DND-41 (cell line): Measurements from ENCODE around the gene PDCL2.

ENCODE experiments used
- EZH2 ChIP-seq: IDR thresholded peaks from 3 replicates; pipeline ENCODE4 v1.6.1; 2012; ENCODE audit warnings: borderline replicate concordance, low read depth, mild to moderate bottlenecking, moderate library complexity, low read length, inconsistent platforms; ENCODE audit not compliant: severe bottlenecking
- TF ChIP-seq, protein P1 (sequence below): IDR thresholded peaks from 2 replicates; pipeline ENCODE4 v1.5.1; 2012; ENCODE audit warnings: borderline replicate concordance, low read length, moderate library complexity, mild to moderate bottlenecking; ENCODE audit not compliant: poor library complexity, severe bottlenecking; ENCODE audit errors: extremely low read depth

DNA sequence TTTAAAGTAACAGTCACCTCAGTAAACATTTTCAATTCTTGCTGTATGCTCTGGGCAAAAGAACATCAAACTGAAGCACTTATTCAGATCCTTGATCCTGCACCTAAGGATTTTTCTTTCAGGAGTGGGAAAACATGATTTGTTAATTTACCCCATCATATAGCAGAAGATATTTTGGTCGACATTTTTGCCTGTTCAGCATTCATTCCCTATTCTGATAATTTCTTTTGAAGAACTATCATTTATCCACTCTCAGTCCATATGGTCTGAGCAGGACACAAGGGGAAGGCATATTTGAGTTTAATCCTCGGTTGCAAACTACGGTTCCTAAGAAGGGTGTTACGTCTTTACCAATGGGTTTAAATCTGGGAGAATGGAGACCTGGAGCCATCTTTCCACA lies 44.1 kb downstream of the PDCL2 start:
- TF ChIP-seq, protein P1, sequence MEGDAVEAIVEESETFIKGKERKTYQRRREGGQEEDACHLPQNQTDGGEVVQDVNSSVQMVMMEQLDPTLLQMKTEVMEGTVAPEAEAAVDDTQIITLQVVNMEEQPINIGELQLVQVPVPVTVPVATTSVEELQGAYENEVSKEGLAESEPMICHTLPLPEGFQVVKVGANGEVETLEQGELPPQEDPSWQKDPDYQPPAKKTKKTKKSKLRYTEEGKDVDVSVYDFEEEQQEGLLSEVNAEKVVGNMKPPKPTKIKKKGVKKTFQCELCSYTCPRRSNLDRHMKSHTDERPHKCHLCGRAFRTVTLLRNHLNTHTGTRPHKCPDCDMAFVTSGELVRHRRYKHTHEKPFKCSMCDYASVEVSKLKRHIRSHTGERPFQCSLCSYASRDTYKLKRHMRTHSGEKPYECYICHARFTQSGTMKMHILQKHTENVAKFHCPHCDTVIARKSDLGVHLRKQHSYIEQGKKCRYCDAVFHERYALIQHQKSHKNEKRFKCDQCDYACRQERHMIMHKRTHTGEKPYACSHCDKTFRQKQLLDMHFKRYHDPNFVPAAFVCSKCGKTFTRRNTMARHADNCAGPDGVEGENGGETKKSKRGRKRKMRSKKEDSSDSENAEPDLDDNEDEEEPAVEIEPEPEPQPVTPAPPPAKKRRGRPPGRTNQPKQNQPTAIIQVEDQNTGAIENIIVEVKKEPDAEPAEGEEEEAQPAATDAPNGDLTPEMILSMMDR = no peak
- no peak for TF ChIP-seq EZH2
